ENCODE data around the gene GLRX2.
A peak's percentile ranks its signal among the peaks of the same experiment; 100 is the strongest.
"Not testable (repeated sequence)": the region's sequence is repeated elsewhere in the genome, so short reads cannot be mapped to it uniquely, and the experiment has no call there.

The GLRX2 gene

GRCh38 chr1:193121616-193122593 is 16.7 kb upstream of the GLRX2 start, which contains the start of gene CDC73:
TSS of gene CDC73 (plus strand) at chr1:193122031. CDS start at chr1:193122201, 170 bp downstream.
- Histone ChIP-seq H3K9ac (ENCODE audit: low read length) (peak within 1 kb of the TSS; percentile 96), H3K4me3 (ENCODE audit: low read depth, low read length) (peak within 1 kb of the TSS; percentile 95)

GRCh38 chr1:193120604-193121166 is 15.5 kb upstream of the GLRX2 start:
- Histone ChIP-seq H3K9ac (ENCODE audit: low read length) (no peak overlapping the region), H3K4me1 (ENCODE audit: control insufficient read depth, insufficient read depth, low read length) (peaks cover 3% of the 10 kb centered on the region; the same call in 1 of the 2 replicates), H3K9me3 (ENCODE audit: control insufficient read depth, insufficient read depth, low read depth, low read length) (no peaks in the 10 kb centered on the region), H3K36me3 (ENCODE audit: control insufficient read depth, insufficient read depth, low read length) (peaks cover 10% of the 10 kb centered on the region), H3K4me3 (ENCODE audit: low read depth, low read length) (peak overlapping the region; percentile 95), H3K27me3 (ENCODE audit: control insufficient read depth, insufficient read depth, low read length) (no peaks in the 10 kb centered on the region; the same call in 1 of the 2 replicates), H3K27ac (ENCODE audit: low read depth, low read length) (no peak overlapping the region)

More at GRCh38 chr1:193121616-193122593, 16.7 kb upstream of the GLRX2 start, which contains the start of gene CDC73:
- Histone ChIP-seq H3K27me3 (ENCODE audit: control insufficient read depth, insufficient read depth, low read length) (no peaks in the 10 kb centered on the region; the same call in 1 of the 2 replicates), H3K4me1 (ENCODE audit: control insufficient read depth, insufficient read depth, low read length) (no peaks in the 10 kb centered on the region), H3K27ac (ENCODE audit: low read depth, low read length) (peak within 1 kb of the TSS; percentile 90), H3K36me3 (ENCODE audit: control insufficient read depth, insufficient read depth, low read length) (peaks cover 20% of the 10 kb centered on the region), H3K9me3 (ENCODE audit: control insufficient read depth, insufficient read depth, low read depth, low read length) (no peaks in the 10 kb centered on the region)

DNA sequence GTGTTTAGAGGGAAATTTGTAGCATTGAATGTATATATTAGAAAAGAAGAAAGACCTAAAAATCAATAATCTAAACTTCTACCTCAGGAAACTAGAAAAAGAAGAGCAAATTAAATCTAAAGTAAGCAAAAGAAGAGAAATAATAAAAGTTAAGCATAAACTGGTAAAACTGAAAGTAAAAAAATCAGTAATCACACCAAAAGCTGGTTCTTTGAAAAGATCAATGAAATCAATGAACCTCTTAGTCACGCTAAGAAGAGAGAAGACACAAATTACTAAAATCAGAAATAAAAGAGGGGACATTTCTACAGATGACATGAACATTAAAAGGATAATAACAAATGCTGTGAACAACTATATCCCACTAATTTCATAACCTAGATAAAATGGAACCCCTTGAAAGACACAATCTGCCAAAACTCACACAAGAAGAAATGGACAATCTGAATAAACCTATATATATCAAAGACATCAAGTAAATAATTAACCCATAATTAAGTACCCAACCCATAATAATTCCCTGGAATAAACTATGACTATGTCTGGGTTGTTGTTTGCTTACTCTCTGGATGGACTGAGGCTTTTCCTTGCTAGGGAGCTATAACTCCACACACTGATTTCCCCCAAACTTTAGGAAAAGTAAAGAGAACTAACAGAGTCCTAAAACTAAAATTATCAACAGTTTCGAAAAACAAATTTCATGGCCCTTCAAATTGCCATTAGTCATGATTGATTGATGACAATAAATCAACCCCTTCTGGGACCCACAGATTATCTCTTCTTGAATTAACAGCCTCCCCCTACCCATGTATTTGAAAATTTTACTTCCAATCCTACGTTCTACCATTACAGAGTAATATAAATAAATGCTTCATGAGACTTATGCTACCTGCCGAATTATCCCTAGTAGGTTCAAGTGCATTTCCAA is 13.9 kb upstream of the GLRX2 start:
- Histone ChIP-seq H3K4me3 (ENCODE audit: low read depth, low read length) (no peak overlapping the region), H3K9ac (ENCODE audit: low read length) (no peak overlapping the region), H3K27ac (ENCODE audit: low read depth, low read length) (no peak overlapping the region), H3K27me3 (ENCODE audit: control insufficient read depth, insufficient read depth, low read length) (no peaks in the 10 kb centered on the region; the same call in 1 of the 2 replicates), H3K36me3 (ENCODE audit: control insufficient read depth, insufficient read depth, low read length) (no peaks in the 10 kb centered on the region), H3K9me3 (ENCODE audit: control insufficient read depth, insufficient read depth, low read depth, low read length) (no peaks in the 10 kb centered on the region), H3K4me1 (ENCODE audit: control insufficient read depth, insufficient read depth, low read length) (peaks cover 14% of the 10 kb centered on the region)

- Histone ChIP-seq H3K27me3 (ENCODE audit: control insufficient read depth, insufficient read depth, low read length) (no peaks in the 10 kb centered on the region; the same call in 1 of the 2 replicates), H3K4me3 (ENCODE audit: low read depth, low read length) (no peak overlapping the region), H3K27ac (ENCODE audit: low read depth, low read length) (no peak overlapping the region), H3K36me3 (ENCODE audit: control insufficient read depth, insufficient read depth, low read length) (no peaks in the 10 kb centered on the region), H3K4me1 (ENCODE audit: control insufficient read depth, insufficient read depth, low read length) (peaks cover 22% of the 10 kb centered on the region), H3K9ac (ENCODE audit: low read length) (no peak overlapping the region), H3K9me3 (ENCODE audit: control insufficient read depth, insufficient read depth, low read depth, low read length) (no peaks in the 10 kb centered on the region)
Observed at GRCh38 chr1:193118194-193118593, 13.0 kb upstream of the GLRX2 start.

DNA sequence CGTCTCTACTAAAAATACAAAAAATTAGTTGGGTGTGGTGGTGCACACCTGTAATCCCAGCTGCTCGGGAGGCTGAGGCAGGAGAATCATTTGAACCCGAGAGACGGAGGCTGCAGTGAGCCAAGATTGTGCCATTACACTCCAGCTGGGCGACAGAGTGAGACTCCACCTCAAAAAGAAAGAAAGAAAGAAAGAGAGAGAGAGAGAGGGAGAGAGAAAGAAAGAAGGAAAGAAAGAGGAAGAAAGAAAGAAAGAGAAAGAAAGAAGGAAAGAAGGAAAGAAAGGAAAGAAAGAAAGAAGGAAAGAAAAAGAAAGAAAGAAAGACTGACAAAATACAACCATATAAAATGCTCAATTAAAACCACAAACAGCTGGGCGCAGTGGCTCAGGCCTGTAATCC is 12.0 kb upstream of the GLRX2 start:
- H3K9me3 ChIP-seq (ENCODE audit: control insufficient read depth, insufficient read depth, low read depth, low read length); H3K27ac ChIP-seq (ENCODE audit: low read depth, low read length); H3K9ac ChIP-seq (ENCODE audit: low read length); H3K27me3 ChIP-seq (ENCODE audit: control insufficient read depth, insufficient read depth, low read length); H3K36me3 ChIP-seq (ENCODE audit: control insufficient read depth, insufficient read depth, low read length); H3K4me3 ChIP-seq (ENCODE audit: low read depth, low read length): not testable (repeated sequence)
- peaks cover 30% of the 10 kb centered on the region for H3K4me1 ChIP-seq (ENCODE audit: control insufficient read depth, insufficient read depth, low read length)

GRCh38 chr1:193115629-193116227 is 10.5 kb upstream of the GLRX2 start:
- Histone ChIP-seq H3K9ac (ENCODE audit: low read length) (no peak overlapping the region), H3K36me3 (ENCODE audit: control insufficient read depth, insufficient read depth, low read length) (no peaks in the 10 kb centered on the region), H3K4me1 (ENCODE audit: control insufficient read depth, insufficient read depth, low read length) (peaks cover 38% of the 10 kb centered on the region), H3K9me3 (ENCODE audit: control insufficient read depth, insufficient read depth, low read depth, low read length) (no peaks in the 10 kb centered on the region), H3K4me3 (ENCODE audit: low read depth, low read length) (no peak overlapping the region), H3K27ac (ENCODE audit: low read depth, low read length) (no peak overlapping the region), H3K27me3 (ENCODE audit: control insufficient read depth, insufficient read depth, low read length) (no peaks in the 10 kb centered on the region; the same call in 1 of the 2 replicates)

DNA sequence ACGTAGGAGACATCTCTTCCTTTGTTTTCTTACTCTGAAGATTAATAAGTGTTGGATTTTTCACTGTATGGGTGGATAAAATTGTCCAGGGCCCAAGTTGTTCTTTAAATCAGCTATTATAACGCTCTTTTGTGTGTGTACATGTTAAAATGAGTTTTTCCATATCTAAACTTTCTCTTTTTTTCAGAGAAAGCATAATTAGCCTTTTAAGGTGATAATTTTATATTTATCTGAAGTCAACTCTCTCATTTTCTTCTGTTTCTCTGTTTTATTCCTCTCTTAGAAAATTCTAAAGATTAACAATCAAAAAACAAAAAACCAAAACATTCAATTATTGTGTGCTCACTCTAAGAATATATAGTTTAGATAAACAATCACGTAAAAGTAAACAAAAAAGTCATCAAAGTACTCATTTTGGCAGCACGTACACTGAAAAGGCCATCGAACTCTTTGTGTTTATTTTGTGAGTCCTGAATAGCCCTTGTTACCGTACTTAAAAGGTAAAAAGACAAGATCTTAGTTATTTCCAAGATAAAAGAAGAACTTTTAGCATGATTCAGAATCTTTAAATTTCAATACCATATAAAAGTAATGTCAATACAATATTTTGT is 9.4 kb upstream of the GLRX2 start:
- no peak overlapping the region for H3K27ac ChIP-seq (ENCODE audit: low read depth, low read length)
- H3K27me3 ChIP-seq (ENCODE audit: control insufficient read depth, insufficient read depth, low read length): no peaks in the 10 kb centered on the region
- no peaks in the 10 kb centered on the region for H3K9me3 ChIP-seq (ENCODE audit: control insufficient read depth, insufficient read depth, low read depth, low read length)
- H3K36me3 ChIP-seq (ENCODE audit: control insufficient read depth, insufficient read depth, low read length): no peaks in the 10 kb centered on the region
- no peak overlapping the region for H3K4me3 ChIP-seq (ENCODE audit: low read depth, low read length)
- peaks cover 38% of the 10 kb centered on the region for H3K4me1 ChIP-seq (ENCODE audit: control insufficient read depth, insufficient read depth, low read length)
- H3K9ac ChIP-seq (ENCODE audit: low read length): no peak overlapping the region

DNA sequence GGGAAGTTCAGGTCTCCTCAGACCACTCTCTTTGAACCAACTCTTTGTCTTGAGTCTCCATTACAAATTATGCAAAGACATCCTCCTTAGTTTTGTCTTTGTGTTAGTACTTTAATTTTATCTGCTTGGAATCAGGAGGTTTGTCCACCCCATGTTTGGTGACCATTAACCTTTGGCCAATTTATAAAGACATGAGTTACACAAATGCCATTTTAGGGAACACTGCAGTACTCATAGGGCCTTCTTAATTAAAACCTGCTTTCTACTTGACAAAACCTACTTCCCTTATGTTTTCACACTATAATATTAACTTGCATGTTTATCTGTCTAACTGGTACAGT is 8.7 kb upstream of the GLRX2 start:
- H3K36me3 ChIP-seq (ENCODE audit: control insufficient read depth, insufficient read depth, low read length): no peaks in the 10 kb centered on the region
- H3K4me1 ChIP-seq (ENCODE audit: control insufficient read depth, insufficient read depth, low read length): peaks cover 38% of the 10 kb centered on the region
- H3K9ac ChIP-seq (ENCODE audit: low read length): peak overlapping the region; percentile 11
- H3K27ac ChIP-seq (ENCODE audit: low read depth, low read length): peak overlapping the region; percentile 37; the same call in 1 of the 2 replicates
- H3K9me3 ChIP-seq (ENCODE audit: control insufficient read depth, insufficient read depth, low read depth, low read length): no peaks in the 10 kb centered on the region
- no peak overlapping the region for H3K4me3 ChIP-seq (ENCODE audit: low read depth, low read length)
- no peaks in the 10 kb centered on the region for H3K27me3 ChIP-seq (ENCODE audit: control insufficient read depth, insufficient read depth, low read length)

GRCh38 chr1:193113258-193113991 is 8.2 kb upstream of the GLRX2 start:
- peak overlapping the region; percentile 11 for H3K9ac ChIP-seq (ENCODE audit: low read length)
- no peaks in the 10 kb centered on the region for H3K36me3 ChIP-seq (ENCODE audit: control insufficient read depth, insufficient read depth, low read length)
- H3K27me3 ChIP-seq (ENCODE audit: control insufficient read depth, insufficient read depth, low read length): no peaks in the 10 kb centered on the region
- H3K4me1 ChIP-seq (ENCODE audit: control insufficient read depth, insufficient read depth, low read length): peaks cover 38% of the 10 kb centered on the region
- H3K27ac ChIP-seq (ENCODE audit: low read depth, low read length): peak overlapping the region; percentile 37; the same call in 1 of the 2 replicates
- H3K4me3 ChIP-seq (ENCODE audit: low read depth, low read length): peak overlapping the region; percentile 12; the same call in 1 of the 2 replicates
- H3K9me3 ChIP-seq (ENCODE audit: control insufficient read depth, insufficient read depth, low read depth, low read length): no peaks in the 10 kb centered on the region
